IMR-90 (cell line): ENCODE data around the gene RFTN1. TPM values are rescaled to one million over a fixed set of nuclear protein-coding genes. Genes with fewer than 3 reads are reported as not detected.
A peak's percentile ranks its signal among the peaks of the same experiment; 100 is the strongest.

Source experiments
- ATAC-seq: fragments of 200-7000 bp; cut with Tn5 transposase; 2 replicates; pipeline ENCODE4 v1.9.1; 2020; ENCODE audit warnings: low read depth, mild to moderate bottlenecking, moderate library complexity
- BruUV-seq: library from RNA; stranded (reverse); fragments of 400-500 nt; replicated peaks from 2 replicates; lab custom pipeline; 2021; lab: Mats Ljungman, UMichigan
- CTCF ChIA-PET: fragments of 300-600 bp; formaldehyde crosslinking; extraction: SDS; loops from one replicate; lab custom pipeline; 2021; ENCODE audit warnings: antibody characterized with exemption; lab: Yijun Ruan, JAX
- POLR2A ChIA-PET: fragments of 300-600 bp; sonication (Branson Sonifier 250); formaldehyde crosslinking; loops from one replicate; lab custom pipeline; 2022; ENCODE audit warnings: antibody characterized with exemption; ENCODE audit not compliant: unreplicated experiment; lab: Charles Lee
- DNase-seq: peaks from one replicate; pipeline ENCODE4 v3.0.0; 2013
- H2AFZ ChIP-seq: replicated peaks from 2 replicates; pipeline ENCODE3; 2013; ENCODE audit warnings: low read length, mild to moderate bottlenecking; ENCODE audit not compliant: poor library complexity
- H2AK5ac ChIP-seq: 2 replicates; pipeline ENCODE4 v1.6.1; 2013; ENCODE audit warnings: low read depth, low read length, inconsistent platforms
- H2AK9ac ChIP-seq: replicated peaks from 2 replicates; pipeline ENCODE3; 2013; ENCODE audit warnings: mild to moderate bottlenecking, low read depth, low read length, moderate library complexity; ENCODE audit not compliant: poor library complexity
- H2BK120ac ChIP-seq: 2 replicates; pipeline ENCODE4 v1.6.1; 2013; ENCODE audit warnings: low read depth, low read length, inconsistent platforms
- H2BK15ac ChIP-seq: 3 replicates; pipeline ENCODE4 v1.6.1; 2013; ENCODE audit warnings: low read depth, low read length, inconsistent platforms
- H2BK20ac ChIP-seq: 2 replicates; pipeline ENCODE4 v1.6.1; 2013; ENCODE audit warnings: low read depth, mild to moderate bottlenecking, inconsistent platforms, low read length, moderate library complexity
- H2BK5ac ChIP-seq: 2 replicates; pipeline ENCODE4 v1.6.1; 2013; ENCODE audit warnings: mild to moderate bottlenecking, low read depth, low read length, inconsistent platforms; ENCODE audit not compliant: poor library complexity, severe bottlenecking
- H3K14ac ChIP-seq: replicated peaks from 2 replicates; pipeline ENCODE4 v1.6.1; 2013; ENCODE audit warnings: low read depth, low read length, inconsistent platforms
- H3K18ac ChIP-seq: 2 replicates; pipeline ENCODE4 v1.6.1; 2013; ENCODE audit warnings: low read depth, low read length, control low read depth
- H3K23ac ChIP-seq: 2 replicates; pipeline ENCODE4 v1.6.1; 2013; ENCODE audit warnings: low read depth, low read length, inconsistent platforms
- H3K27ac ChIP-seq: 2 replicates; pipeline ENCODE4 v1.5.1; 2013; ENCODE audit warnings: mild to moderate bottlenecking, control low read depth, low read length; ENCODE audit not compliant: insufficient read depth
- H3K27me3 ChIP-seq: 2 replicates; pipeline ENCODE4 v1.6.1; 2013; ENCODE audit warnings: low read length; ENCODE audit not compliant: control insufficient read depth, insufficient read depth
- H3K36me3 ChIP-seq: 2 replicates; pipeline ENCODE4 v1.6.1; 2013; ENCODE audit warnings: low read length, mixed read lengths; ENCODE audit not compliant: control insufficient read depth, insufficient read depth
- H3K4ac ChIP-seq: 2 replicates; pipeline ENCODE4 v1.6.1; 2013; ENCODE audit warnings: low read depth, low read length, inconsistent platforms
- H3K4me1 ChIP-seq: 2 replicates; pipeline ENCODE4 v1.6.1; 2013; ENCODE audit warnings: low read length, mixed read lengths; ENCODE audit not compliant: control insufficient read depth, insufficient read depth
- H3K4me2 ChIP-seq: 2 replicates; pipeline ENCODE4 v1.6.1; 2013; ENCODE audit warnings: low read depth, mild to moderate bottlenecking, control low read depth, low read length, moderate library complexity
- H3K4me3 ChIP-seq: 2 replicates; pipeline ENCODE4 v1.5.1; 2013; ENCODE audit warnings: low read depth, mild to moderate bottlenecking, control low read depth, low read length, moderate library complexity; ENCODE audit not compliant: insufficient read depth
- H3K56ac ChIP-seq: 2 replicates; pipeline ENCODE4 v1.6.1; 2013; ENCODE audit warnings: low read length, inconsistent platforms; ENCODE audit not compliant: insufficient read depth; ENCODE audit errors: extremely low read depth
- H3K79me1 ChIP-seq, 2 experiments: 2 replicates each; pipeline ENCODE4 v1.6.1; 2013; ENCODE audit warnings: low read length in 2 of 2, inconsistent platforms in 1 of 2, low read depth in 1 of 2
- H3K9ac ChIP-seq: 2 replicates; pipeline ENCODE4 v1.6.1; 2013; ENCODE audit warnings: low read depth, low read length, control low read depth
- H3K9me1 ChIP-seq: 2 replicates; pipeline ENCODE4 v1.6.1; 2013; ENCODE audit warnings: low read length, inconsistent platforms; ENCODE audit not compliant: insufficient read depth
- H3K9me3 ChIP-seq: 2 replicates; pipeline ENCODE4 v1.6.1; 2013; ENCODE audit warnings: low read length; ENCODE audit not compliant: control insufficient read depth, insufficient read depth
- H4K20me1 ChIP-seq: 2 replicates; pipeline ENCODE4 v1.6.1; 2013; ENCODE audit warnings: low read length, inconsistent platforms; ENCODE audit not compliant: insufficient read depth
- H4K5ac ChIP-seq: 2 replicates; pipeline ENCODE4 v1.6.1; 2013; ENCODE audit warnings: mild to moderate bottlenecking, low read depth, low read length, control low read depth
- H4K8ac ChIP-seq, 2 experiments: 2 replicates each; pipeline ENCODE4 v1.6.1; 2013; ENCODE audit warnings: low read depth in 2 of 2, low read length in 2 of 2, control low read depth in 1 of 2, inconsistent platforms in 1 of 2
- H4K91ac ChIP-seq: 2 replicates; pipeline ENCODE4 v1.6.1; 2013; ENCODE audit warnings: low read depth, low read length, inconsistent platforms; ENCODE audit not compliant: insufficient read depth
- BHLHE40 ChIP-seq: fragments of 150-350 bp; IDR thresholded peaks from 2 replicates; pipeline ENCODE4 v1.6.1; 2016; ENCODE audit warnings: mild to moderate bottlenecking, low read depth, low read length
- CEBPB ChIP-seq: IDR thresholded peaks from 2 replicates; pipeline ENCODE4 v1.6.1; 2012; ENCODE audit warnings: low read depth, low read length, improper control_type of control experiment
- ELK1 ChIP-seq: fragments of 150-350 bp; IDR thresholded peaks from 2 replicates; pipeline ENCODE4 v1.6.1; 2016; ENCODE audit warnings: low read depth, mild to moderate bottlenecking, low read length, moderate library complexity, borderline replicate concordance
- FOS ChIP-seq: fragments of 150-350 bp; IDR thresholded peaks from 2 replicates; pipeline ENCODE4 v1.6.1; 2016; ENCODE audit warnings: low read depth, low read length
- MAFK ChIP-seq: IDR thresholded peaks from 2 replicates; pipeline ENCODE4 v1.6.1; 2012; ENCODE audit warnings: low read depth, low read length, improper control_type of control experiment
- MAZ ChIP-seq: IDR thresholded peaks from 2 replicates; pipeline ENCODE4 v1.6.1; 2012; ENCODE audit warnings: low read depth, mild to moderate bottlenecking, low read length, improper control_type of control experiment, moderate library complexity, borderline replicate concordance
- MXI1 ChIP-seq: IDR thresholded peaks from 2 replicates; pipeline ENCODE4 v1.6.1; 2012; ENCODE audit warnings: low read depth, mild to moderate bottlenecking, low read length, moderate library complexity, borderline replicate concordance
- NFE2L2 ChIP-seq: fragments of 150-350 bp; IDR thresholded peaks from 2 replicates; pipeline ENCODE4 v1.6.1; 2016; ENCODE audit warnings: low read depth, mild to moderate bottlenecking, low read length
- POLR2A ChIP-seq: IDR thresholded peaks from 2 replicates; pipeline ENCODE4 v1.6.1; 2012; ENCODE audit warnings: mild to moderate bottlenecking, low read depth, low read length
- RAD21 ChIP-seq: IDR thresholded peaks from 2 replicates; pipeline ENCODE4 v1.6.1; 2012; ENCODE audit warnings: low read length, improper control_type of control experiment
- RCOR1 ChIP-seq: IDR thresholded peaks from 2 replicates; pipeline ENCODE4 v1.6.1; 2012; ENCODE audit warnings: mild to moderate bottlenecking, low read length, improper control_type of control experiment; ENCODE audit not compliant: insufficient replicate concordance
- RFX5 ChIP-seq: IDR thresholded peaks from 2 replicates; pipeline ENCODE4 v1.8.0; 2012; ENCODE audit warnings: low read depth, mild to moderate bottlenecking, low read length, moderate library complexity
- SMC3 ChIP-seq: fragments of 150-350 bp; IDR thresholded peaks from 2 replicates; pipeline ENCODE4 v1.6.1; 2016; ENCODE audit warnings: low read depth, mild to moderate bottlenecking, antibody characterized with exemption, low read length, moderate library complexity
- USF2 ChIP-seq: fragments of 150-350 bp; IDR thresholded peaks from 2 replicates; pipeline ENCODE4 v1.6.1; 2017; ENCODE audit warnings: mild to moderate bottlenecking, antibody characterized with exemption, low read length, low read depth
- WGBS, 2 experiments: methylation state at CpG; one replicate each; pipeline versions ENCODE4 v1.1.5 to v1.1.7; 2013; ENCODE audit warnings: missing lambda C conversion rate in 2 of 2; ENCODE audit not compliant: insufficient read length in 1 of 2; ENCODE audit errors: extremely low coverage in 2 of 2; 5-methylcytosine and 5-hydroxymethylcytosine counted together
- dilution Hi-C: fragments of 300-500 bp; cut with HindIII; formaldehyde crosslinking; loops from one replicate; pipeline ENCODE4 v1.14.3; 2018; ENCODE audit warnings: low sequenced_read_pairs; ENCODE audit not compliant: unreplicated experiment
- in situ Hi-C: fragments of 300-500 bp; cut with MboI; formaldehyde crosslinking; loops from 3 replicates; pipeline ENCODE4 v1.14.3; 2019; ENCODE audit warnings: low sequenced_read_pairs, inconsistent platforms, mixed read lengths
- intact Hi-C: fragments of 100-400 bp; cut with micrococcal nuclease; formaldehyde crosslinking; loops from 2 replicates; pipeline ENCODE4 v1.10.0; 2022
- polyA plus RNA-seq, 3 experiments: library from polyadenylated mRNA; depleted of rRNA; stranded (reverse); fragments of >200 nt; gene quantifications; 2 replicates each; pipeline ENCODE4 v1.2.3, GENCODE V29; 2012; ENCODE audit warnings: low replicate concordance in 1 of 3
- total RNA-seq: library from RNA; depleted of rRNA; stranded (reverse); fragments of >200 nt; gene quantifications from 2 replicates; pipeline ENCODE4 v1.2.3, GENCODE V29; 2012
- TF ChIP-seq, protein P1 (sequence below): conservative IDR thresholded peaks from 2 replicates; pipeline ENCODE4 v1.5.1; 2012; ENCODE audit warnings: mild to moderate bottlenecking, low read depth, low read length, improper control_type of control experiment

RFTN1 gene
- total and polyA plus RNA-seq, 2 of the 4 experiments (the other 2 are of a cell fraction) = 45.0 to 52.0 TPM

DNA sequence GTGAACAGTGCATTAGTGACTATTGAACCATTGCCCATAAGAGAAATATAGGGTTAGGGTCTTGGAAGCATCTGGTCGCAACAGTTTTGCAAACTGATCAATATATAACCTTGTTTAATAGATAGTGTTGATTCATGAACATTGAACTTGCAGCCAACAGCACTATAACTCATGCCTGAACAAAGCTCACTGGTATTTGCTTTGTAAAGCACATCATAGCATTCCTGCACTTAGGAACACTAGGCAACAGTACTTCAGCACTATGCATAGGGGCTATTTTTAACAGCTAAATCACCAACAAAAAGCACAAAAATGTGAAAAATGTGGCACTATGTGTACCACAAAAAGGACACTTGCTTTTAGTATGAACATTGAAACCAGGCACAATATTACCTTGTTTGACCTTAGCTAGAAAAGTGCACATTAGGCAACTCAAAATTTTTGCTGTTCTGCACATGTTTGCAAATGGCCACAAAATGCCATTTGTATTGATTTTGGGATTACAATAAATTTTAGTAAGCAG, 180.5 kb downstream of the RFTN1 start:
- Histone ChIP-seq H2AK5ac (no peak overlapping the region), H2BK20ac (no peak overlapping the region), H3K9me3 (peaks cover 6% of the 10 kb centered on the region), H2AFZ (no peak overlapping the region), H2AK9ac (no peak overlapping the region), H3K27me3 (no peaks in the 10 kb centered on the region), H3K9me1 (peaks cover 10% of the 10 kb centered on the region), H3K4me1 (peaks cover 5% of the 10 kb centered on the region), H4K91ac (no peak overlapping the region), H3K18ac (no peak overlapping the region), H3K27ac (no peak overlapping the region), H3K4me2 (peak overlapping the region; percentile 28; the same call in 1 of the 2 replicates), H4K20me1 (peaks cover 4% of the 10 kb centered on the region), H2BK5ac (no peak overlapping the region), H3K56ac (no peak overlapping the region), H3K36me3 (peaks cover 21% of the 10 kb centered on the region), H3K79me1 (peaks cover 21 to 55% of the 10 kb centered on the region in 2 experiments), H2BK120ac (no peak overlapping the region), H2BK15ac (no peak overlapping the region), H3K4me3 (no peak overlapping the region), H3K14ac (no peak overlapping the region), H4K5ac (no peak overlapping the region), H3K4ac (no peak overlapping the region), H3K23ac (no peak overlapping the region), H3K9ac (no peak overlapping the region), H4K8ac (no peak overlapping the region)
- POLR2A ChIA-PET = no interaction called here
- in situ Hi-C loops = no loop called here
- DNase-seq (peak; percentile 58), ATAC-seq (peak; percentile 86)
- no TSS peak for BruUV-seq
- dilution Hi-C loops = no loop called here
- intact Hi-C loops = no loop called here
- CTCF ChIA-PET = interaction anchor here (1.9 kb wide), 1 partner anchor 14 kb away, joined by 4 read pairs; no protein-coding TSS in a partner anchor
- TF ChIP-seq USF2 (no peak), RAD21 (no peak), ELK1 (no peak), SMC3 (no peak), RCOR1 (no peak), MAZ (no peak), FOS (no peak), MAFK (no peak), CEBPB (no peak), NFE2L2 (no peak), RFX5 (no peak), MXI1 (no peak), BHLHE40 (no peak), POLR2A (no peak)
- TF ChIP-seq, protein P1, sequence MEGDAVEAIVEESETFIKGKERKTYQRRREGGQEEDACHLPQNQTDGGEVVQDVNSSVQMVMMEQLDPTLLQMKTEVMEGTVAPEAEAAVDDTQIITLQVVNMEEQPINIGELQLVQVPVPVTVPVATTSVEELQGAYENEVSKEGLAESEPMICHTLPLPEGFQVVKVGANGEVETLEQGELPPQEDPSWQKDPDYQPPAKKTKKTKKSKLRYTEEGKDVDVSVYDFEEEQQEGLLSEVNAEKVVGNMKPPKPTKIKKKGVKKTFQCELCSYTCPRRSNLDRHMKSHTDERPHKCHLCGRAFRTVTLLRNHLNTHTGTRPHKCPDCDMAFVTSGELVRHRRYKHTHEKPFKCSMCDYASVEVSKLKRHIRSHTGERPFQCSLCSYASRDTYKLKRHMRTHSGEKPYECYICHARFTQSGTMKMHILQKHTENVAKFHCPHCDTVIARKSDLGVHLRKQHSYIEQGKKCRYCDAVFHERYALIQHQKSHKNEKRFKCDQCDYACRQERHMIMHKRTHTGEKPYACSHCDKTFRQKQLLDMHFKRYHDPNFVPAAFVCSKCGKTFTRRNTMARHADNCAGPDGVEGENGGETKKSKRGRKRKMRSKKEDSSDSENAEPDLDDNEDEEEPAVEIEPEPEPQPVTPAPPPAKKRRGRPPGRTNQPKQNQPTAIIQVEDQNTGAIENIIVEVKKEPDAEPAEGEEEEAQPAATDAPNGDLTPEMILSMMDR = no peak
- no CpG with 5 or more reads among the region's 1 CpG for WGBS, 2 experiments
